Activated CD4-positive, alpha-beta memory T cell treated with anti-CD3 and anti-CD28 coated beads for 36 hours (primary cell): ENCODE data around the gene SNX1. TPM values are rescaled to one million over a fixed set of nuclear protein-coding genes. Genes with fewer than 3 reads are reported as not detected.

Source experiments
- CTCF ChIA-PET: fragments of 350-600 bp; sonication (Branson Sonifier 250); formaldehyde crosslinking; loops from one replicate; lab custom pipeline; 2021; ENCODE audit warnings: antibody characterized with exemption, inconsistent platforms; lab: Charles Lee
- POLR2A ChIA-PET: fragments of 350-600 bp; sonication (Branson Sonifier 250); formaldehyde crosslinking; loops from one replicate; lab custom pipeline; 2021; ENCODE audit warnings: antibody characterized with exemption; lab: Charles Lee
- DNase-seq: peaks from one replicate; pipeline ENCODE4 v3.0.0-alpha.2; 2020
- H3K27ac Mint-ChIP-seq: one replicate; pipeline ENCODE4 v1.8.0; 2021; ENCODE audit warnings: mixed read lengths
- H3K27me3 Mint-ChIP-seq: one replicate; pipeline ENCODE4 v1.8.0; 2021; ENCODE audit warnings: mixed read lengths
- H3K36me3 Mint-ChIP-seq: one replicate; pipeline ENCODE4 v1.8.0; 2021; ENCODE audit warnings: mixed read lengths
- H3K4me1 Mint-ChIP-seq: one replicate; pipeline ENCODE4 v1.8.0; 2021; ENCODE audit warnings: low read depth, mixed read lengths
- H3K4me3 Mint-ChIP-seq: one replicate; pipeline ENCODE4 v1.8.0; 2021; ENCODE audit warnings: mild to moderate bottlenecking, mixed read lengths
- H3K9me3 Mint-ChIP-seq: one replicate; pipeline ENCODE4 v1.8.0; 2021; ENCODE audit warnings: mixed read lengths
- intact Hi-C: fragments of 100-400 bp; cut with micrococcal nuclease; formaldehyde crosslinking; loops from one replicate; pipeline ENCODE4 v1.15.1; 2023
- total RNA-seq, 2 experiments: library from RNA; stranded (reverse); gene quantifications; one replicate each; pipeline ENCODE4 v1.2.3, GENCODE V29; 2021

Gene SNX1
- total RNA-seq, 2 experiments from 2014 or later, result 99.3 to 102 TPM

DNA sequence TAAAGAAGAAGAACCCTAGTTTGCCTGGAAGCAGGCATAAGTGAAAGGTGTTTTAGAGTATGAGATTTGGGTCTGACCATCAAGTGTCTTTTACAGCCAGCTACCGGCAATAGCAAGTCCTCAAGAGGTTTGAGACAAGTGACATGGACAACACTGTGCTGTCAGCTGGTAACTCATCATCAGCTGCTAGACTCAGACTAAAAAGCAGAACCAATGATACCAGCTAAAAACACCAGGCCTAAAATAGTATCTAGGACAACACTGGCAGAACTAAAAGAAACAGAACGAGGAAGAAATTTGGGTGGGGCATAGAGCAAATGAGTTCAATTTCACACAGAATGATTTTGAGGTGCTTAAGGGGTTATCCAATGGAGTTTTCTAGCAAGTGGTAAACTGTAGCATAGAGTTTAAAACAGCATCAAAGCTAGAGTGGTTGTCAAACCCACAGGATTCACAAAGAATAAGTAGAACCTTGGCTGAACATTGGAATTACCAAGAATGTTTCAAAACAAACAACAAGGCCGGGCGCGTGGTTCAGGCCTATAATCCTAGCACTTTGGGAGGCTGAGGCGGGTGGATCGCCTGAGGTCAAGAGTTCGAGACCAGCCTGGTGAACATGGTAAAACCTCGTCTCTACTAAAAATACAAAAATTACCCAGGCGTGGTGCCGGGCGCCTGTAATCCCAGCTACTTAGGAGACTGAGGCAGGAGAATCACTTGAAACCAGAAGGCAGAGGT is 6.1 kb upstream of the SNX1 start:
- intact Hi-C loops, result loop anchor here (10.0 kb wide), 5 partner anchors 155 to 905 kb away; partner anchors contain the start of genes PCLAF, RAB8B and TRIP4
- DNase-seq, result no peak
- Mint-ChIP-seq H3K36me3 (peaks cover 19% of the 10 kb centered on the region), H3K9me3 (no peaks in the 10 kb centered on the region), H3K27ac (no peak overlapping the region), H3K4me1 (peaks cover 29% of the 10 kb centered on the region), H3K27me3 (no peaks in the 10 kb centered on the region), H3K4me3 (no peak overlapping the region)
- ChIA-PET POLR2A (no interaction called here), CTCF (interaction anchor here (0.6 to 1.7 kb wide), 3 partner anchors 20 to 371 kb away, joined by 3 to 4 read pairs (median 3); no protein-coding TSS in a partner anchor)

DNA sequence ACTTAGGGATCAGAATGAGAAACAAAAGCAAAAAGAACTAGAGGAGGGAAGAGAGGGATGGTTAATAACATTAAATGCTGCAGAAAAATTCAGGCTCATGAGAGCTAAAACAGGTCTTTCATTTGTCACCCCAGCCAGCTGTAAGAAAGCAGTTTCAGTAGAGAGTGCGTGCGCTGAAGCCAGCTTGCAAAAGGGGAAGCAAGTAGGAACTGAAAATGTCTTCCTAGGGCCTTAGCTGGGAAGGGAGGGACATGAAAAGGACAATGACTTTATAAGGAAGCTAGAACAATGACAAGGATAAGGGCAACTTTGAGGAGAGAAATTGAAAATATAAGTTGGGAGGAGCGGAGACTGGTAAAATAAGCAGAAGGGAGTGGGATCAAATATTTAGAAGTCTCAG is 5.3 kb upstream of the SNX1 start:
- H3K9me3 Mint-ChIP-seq, result no peaks in the 10 kb centered on the region
- POLR2A ChIA-PET, result no interaction called here
- intact Hi-C loops, result loop anchor here (10.0 kb wide), 5 partner anchors 154 to 906 kb away; partner anchors contain the start of genes PCLAF, RAB8B and TRIP4
- H3K27ac Mint-ChIP-seq, result no peak overlapping the region
- no peak for DNase-seq
- peaks cover 19% of the 10 kb centered on the region for H3K36me3 Mint-ChIP-seq
- CTCF ChIA-PET, result interaction anchor here (1.1 to 1.5 kb wide), 3 partner anchors 36 to 337 kb away, joined by 3 read pairs; no protein-coding TSS in a partner anchor
- no peak overlapping the region for H3K4me3 Mint-ChIP-seq
- H3K27me3 Mint-ChIP-seq, result no peaks in the 10 kb centered on the region
- H3K4me1 Mint-ChIP-seq, result peaks cover 37% of the 10 kb centered on the region

DNA sequence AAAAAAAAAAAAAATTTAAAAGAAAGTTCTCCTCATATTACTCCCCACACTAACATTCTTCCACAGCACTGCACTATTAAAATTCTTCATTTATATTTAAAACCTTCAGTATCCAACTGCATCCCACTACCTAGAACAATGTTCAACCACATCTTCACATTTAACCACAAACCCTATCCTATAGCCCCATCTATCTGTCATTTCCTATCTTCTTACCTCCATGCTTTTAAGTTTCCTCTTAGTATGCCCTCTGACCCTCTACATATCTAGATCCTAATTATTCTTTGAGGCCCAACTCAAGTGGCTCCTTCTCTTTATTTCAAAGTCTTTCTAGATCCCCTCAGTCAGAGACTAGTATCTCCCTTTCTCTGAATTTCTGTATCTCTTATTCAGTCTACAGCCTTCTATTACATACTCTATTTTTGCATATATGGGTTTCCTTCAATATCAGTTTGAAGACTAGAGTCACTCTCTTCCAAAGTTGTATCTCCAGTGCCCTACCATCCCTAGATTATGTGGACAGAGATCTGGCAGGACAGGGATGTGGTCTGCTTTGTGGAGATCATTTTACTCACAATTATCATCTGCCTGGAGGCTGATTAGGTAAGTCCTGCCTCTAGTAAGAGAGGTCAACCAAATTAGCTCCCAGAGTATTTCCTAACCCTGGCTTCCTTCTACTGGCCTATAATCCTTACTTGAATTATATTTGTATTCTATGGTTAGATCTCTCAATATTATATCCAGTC is 3.5 kb upstream of the SNX1 start:
- no peaks in the 10 kb centered on the region for H3K9me3 Mint-ChIP-seq
- H3K36me3 Mint-ChIP-seq, result peaks cover 18% of the 10 kb centered on the region
- CTCF ChIA-PET, result interaction anchor here (0.6 to 1.8 kb wide), 6 partner anchors 16 to 340 kb away, joined by 3 to 15 read pairs (median 4); no protein-coding TSS in a partner anchor
- H3K4me1 Mint-ChIP-seq, result peaks cover 49% of the 10 kb centered on the region
- peak overlapping the region; percentile 99 for H3K4me3 Mint-ChIP-seq
- intact Hi-C loops, result loop anchor here (2.0 to 10.0 kb wide), 6 partner anchors 19 to 907 kb away; partner anchors contain the start of genes PCLAF, RAB8B and TRIP4
- H3K27ac Mint-ChIP-seq, result peak overlapping the region; percentile 97
- POLR2A ChIA-PET, result interaction anchor here (1.4 to 2.7 kb wide), 2 partner anchors 82 to 259 kb away, joined by 6 to 8 read pairs; partner anchors contain the start of gene HERC1
- no peaks in the 10 kb centered on the region for H3K27me3 Mint-ChIP-seq
- no peak for DNase-seq

DNA sequence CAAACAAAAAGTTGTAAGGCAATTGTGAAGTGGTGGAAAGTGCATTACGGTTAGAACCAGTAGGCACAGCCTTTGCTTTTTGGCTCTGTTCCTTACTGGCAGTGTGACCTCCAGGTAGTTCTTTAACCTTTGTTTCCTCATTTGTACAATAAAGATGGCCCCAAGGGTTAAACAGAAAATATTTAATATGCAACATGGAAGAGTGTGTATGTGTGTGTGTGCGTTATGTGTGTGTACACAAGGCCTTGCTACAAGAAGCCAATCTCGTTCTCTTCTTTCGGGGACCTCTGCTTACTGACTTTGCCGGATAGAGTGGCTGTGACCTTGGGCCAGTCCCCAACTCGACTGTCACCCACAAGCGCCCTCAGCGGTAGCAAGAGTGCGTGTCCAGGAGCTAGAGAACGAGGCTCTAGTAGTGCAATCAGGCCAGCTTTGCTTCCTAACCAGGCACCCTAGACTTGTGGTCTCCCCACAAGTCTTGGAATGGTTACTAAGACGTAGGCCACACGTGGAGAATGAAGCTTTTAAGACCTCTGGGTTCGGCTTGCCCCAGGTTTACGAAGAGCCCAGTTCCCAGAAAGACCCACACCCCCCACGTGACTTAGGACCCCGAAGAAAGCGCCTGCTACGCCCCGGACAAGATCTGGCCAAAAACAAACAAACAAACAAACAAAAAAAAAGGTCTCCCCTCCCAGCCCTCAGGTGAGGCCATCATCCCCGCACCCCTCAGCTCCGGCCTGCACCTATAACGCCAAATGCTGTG is 2.7 kb upstream of the SNX1 start:
- intact Hi-C loops, result loop anchor here (1.0 to 10.0 kb wide), 8 partner anchors 18 to 908 kb away; partner anchors contain the start of genes HERC1, PCLAF, RAB8B and TRIP4
- H3K4me3 Mint-ChIP-seq, result peak overlapping the region; percentile 99

DNA sequence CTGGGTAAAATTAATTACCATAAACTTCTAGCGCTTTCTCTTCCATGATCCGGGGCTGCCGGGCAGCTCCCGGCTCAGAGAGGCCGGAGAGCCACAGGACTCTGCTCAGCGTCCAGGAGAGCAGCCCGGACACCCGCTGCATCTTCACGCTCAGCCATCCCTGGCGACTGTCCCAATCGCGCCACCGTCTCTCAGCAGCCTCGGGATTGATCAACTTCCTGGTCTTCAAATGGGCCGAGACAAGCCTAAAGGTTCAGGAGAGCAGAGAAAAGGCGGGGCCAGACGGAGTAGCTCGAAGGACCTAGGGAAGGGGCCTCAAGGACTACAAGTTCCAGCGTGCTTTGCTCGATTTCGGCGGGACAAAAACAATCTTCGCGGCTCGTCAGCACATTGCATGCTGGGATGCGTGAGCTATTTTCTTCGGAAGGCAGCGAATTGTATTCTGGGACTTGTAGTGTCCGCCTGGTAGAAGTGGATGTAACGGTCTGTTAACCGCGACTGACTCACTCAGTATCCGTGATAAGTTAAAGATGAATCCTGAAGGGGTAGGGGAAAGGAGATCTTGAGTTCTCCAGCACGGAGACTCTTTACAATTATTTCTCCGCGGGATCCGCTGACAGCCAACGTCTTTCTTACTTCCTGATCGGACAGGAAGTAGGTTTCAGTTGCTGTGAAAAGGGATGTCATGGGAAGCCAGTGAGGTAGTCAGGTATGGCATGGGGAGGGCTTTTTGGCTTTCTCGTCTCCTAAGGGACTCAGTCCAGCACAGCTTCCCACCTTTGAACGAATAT is 2.0 kb upstream of the SNX1 start, which contains the start of gene CIAO2A:
Gene CIAO2A (minus strand): TSS at position 212 of the 791 bp plus-strand sequence. CDS start 70 bp downstream, at position 142.
- Mint-ChIP-seq H3K4me1 (peaks cover 62% of the 10 kb centered on the region), H3K9me3 (no peaks in the 10 kb centered on the region), H3K36me3 (peaks cover 6% of the 10 kb centered on the region), H3K27ac (peak within 1 kb of the TSS; percentile 97), H3K4me3 (peak within 1 kb of the TSS; percentile 99), H3K27me3 (no peaks in the 10 kb centered on the region)
- DNase-seq, result peak; percentile 98
- intact Hi-C loops, result loop anchor here (1.0 to 10.0 kb wide), 10 partner anchors 17 to 909 kb away; partner anchors contain the start of genes HERC1, PCLAF, RAB8B and TRIP4
- CTCF ChIA-PET, result interaction anchor here (0.7 to 1.8 kb wide), 7 partner anchors 18 to 342 kb away, joined by 3 to 15 read pairs (median 4); no protein-coding TSS in a partner anchor
- POLR2A ChIA-PET, result interaction anchor here (0.7 to 2.7 kb wide), 10 partner anchors 17 to 590 kb away, joined by 3 to 8 read pairs (median 4); partner anchors contain the start of genes HERC1 and PPIB

More for the DNA sequence above, 2.7 kb upstream of the SNX1 start:
- Mint-ChIP-seq H3K4me1 (peaks cover 57% of the 10 kb centered on the region), H3K36me3 (peaks cover 10% of the 10 kb centered on the region), H3K27me3 (no peaks in the 10 kb centered on the region), H3K9me3 (no peaks in the 10 kb centered on the region), H3K27ac (peak overlapping the region; percentile 97)
- DNase-seq, result peak; percentile 71
- ChIA-PET POLR2A (interaction anchor here (0.8 to 2.7 kb wide), 9 partner anchors 18 to 589 kb away, joined by 3 to 8 read pairs (median 4); partner anchors contain the start of genes HERC1 and PPIB), CTCF (interaction anchor here (0.7 to 1.8 kb wide), 7 partner anchors 17 to 341 kb away, joined by 3 to 15 read pairs (median 4); no protein-coding TSS in a partner anchor)

DNA sequence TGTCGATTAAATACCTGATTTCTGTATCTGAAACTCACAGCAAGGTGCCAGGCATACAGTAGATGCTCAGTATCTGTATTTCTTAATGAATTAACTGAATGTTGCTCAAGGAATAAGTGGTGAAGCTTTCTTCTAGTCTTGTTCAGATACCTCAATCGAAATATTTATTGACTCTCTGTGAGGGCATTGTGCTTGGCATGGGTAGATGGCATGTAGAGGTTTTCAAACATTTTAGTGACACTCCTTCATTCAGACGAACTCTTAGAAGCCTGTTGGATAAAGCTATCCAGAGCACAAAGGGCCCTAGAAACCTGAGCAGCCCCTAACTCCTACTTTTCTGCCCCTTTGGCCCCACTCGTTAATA is 369 bp upstream of the SNX1 start:
- Mint-ChIP-seq H3K9me3 (no peaks in the 10 kb centered on the region), H3K27me3 (no peaks in the 10 kb centered on the region), H3K27ac (peak overlapping the region; percentile 97), H3K4me1 (peaks cover 62% of the 10 kb centered on the region), H3K36me3 (peaks cover 6% of the 10 kb centered on the region), H3K4me3 (peak overlapping the region; percentile 99)
- ChIA-PET POLR2A (interaction anchor here (1.3 kb wide), 1 partner anchor 16 kb away, joined by 3 read pairs; no protein-coding TSS in a partner anchor), CTCF (interaction anchor here (1.4 kb wide), 1 partner anchor 10 kb away, joined by 3 read pairs; no protein-coding TSS in a partner anchor)
- no peak for DNase-seq
- intact Hi-C loops, result loop anchor here (1.0 to 10.0 kb wide), 9 partner anchors 68 to 911 kb away; partner anchors contain the start of genes PCLAF, PPIB, RAB8B and TRIP4

DNA sequence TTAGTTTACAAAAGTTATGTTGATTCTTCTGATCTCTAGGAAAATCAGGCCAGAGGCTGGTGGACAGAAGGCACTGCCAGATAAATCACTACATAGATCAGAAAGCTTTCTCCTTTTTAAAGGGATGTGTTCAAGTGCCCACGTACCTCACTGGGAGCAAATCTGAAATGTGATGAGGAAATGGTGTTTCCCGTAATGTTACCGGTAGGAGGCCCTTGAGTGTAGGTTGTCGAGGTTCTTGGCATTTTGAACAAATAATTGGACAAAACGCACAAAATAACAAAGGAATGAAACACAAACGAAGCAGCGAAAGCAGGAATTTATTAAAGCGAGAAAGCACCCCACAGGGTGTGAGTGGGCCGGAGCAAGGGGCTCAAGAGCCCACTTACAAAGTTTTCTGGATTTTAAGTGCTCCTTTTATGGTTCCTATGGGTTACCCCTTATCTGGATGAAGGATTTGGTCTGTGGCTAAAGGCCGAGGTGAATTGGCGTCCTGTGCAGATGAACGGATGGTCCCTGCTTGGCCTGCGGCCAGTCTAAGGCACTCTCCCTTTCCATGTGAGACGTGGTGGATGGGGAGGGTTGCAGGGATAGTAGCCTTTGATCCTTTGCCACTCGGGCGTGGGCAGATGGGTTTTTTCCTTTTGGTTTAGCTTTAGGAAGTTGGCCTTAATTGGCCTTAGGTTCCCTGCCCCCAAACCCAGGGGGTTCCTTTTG is 1.0 kb downstream of the SNX1 start:
- Mint-ChIP-seq H3K27ac (peak overlapping the region; percentile 97), H3K27me3 (no peaks in the 10 kb centered on the region), H3K4me3 (peak overlapping the region; percentile 99), H3K36me3 (peaks cover 8% of the 10 kb centered on the region), H3K4me1 (peaks cover 62% of the 10 kb centered on the region), H3K9me3 (no peaks in the 10 kb centered on the region)
- ChIA-PET CTCF (interaction anchor here (0.5 to 1.4 kb wide), 7 partner anchors 9 to 1377 kb away, joined by 3 to 7 read pairs (median 3); no protein-coding TSS in a partner anchor), POLR2A (interaction anchor here (0.5 kb wide), 1 partner anchor 68 kb away, joined by 3 read pairs; no protein-coding TSS in a partner anchor)
- intact Hi-C loops, result loop anchor here (5.0 to 10.0 kb wide), 6 partner anchors 148 to 912 kb away; partner anchors contain the start of genes PCLAF, RAB8B and TRIP4
- DNase-seq, result peak; percentile 15

DNA sequence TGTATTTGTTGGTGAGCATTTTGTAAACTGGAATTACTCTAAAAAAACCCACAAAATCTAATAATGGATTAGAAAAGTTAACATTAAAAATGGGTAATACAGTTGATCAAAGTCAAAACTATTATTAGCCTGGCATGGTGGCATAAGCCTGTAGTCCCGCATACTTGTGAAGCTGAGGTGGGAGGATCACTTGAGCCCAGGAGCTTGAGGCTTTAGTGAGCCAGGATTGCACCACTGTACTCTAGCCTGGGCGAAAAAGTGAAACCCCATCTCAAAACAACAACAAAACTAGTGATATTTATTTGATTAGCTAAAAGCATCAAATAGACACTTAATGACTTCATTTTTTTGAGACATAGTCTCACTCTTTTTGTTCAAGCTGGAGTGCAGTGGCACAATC is 3.6 kb downstream of the SNX1 start:
- no peak overlapping the region for H3K27ac Mint-ChIP-seq
- no peak for DNase-seq
- intact Hi-C loops, result loop anchor here (5.0 to 10.0 kb wide), 6 partner anchors 145 to 915 kb away; partner anchors contain the start of genes PCLAF, RAB8B and TRIP4
- H3K27me3 Mint-ChIP-seq, result no peaks in the 10 kb centered on the region
- no peak overlapping the region for H3K4me3 Mint-ChIP-seq
- no peaks in the 10 kb centered on the region for H3K9me3 Mint-ChIP-seq
- POLR2A ChIA-PET, result no interaction called here
- peaks cover 7% of the 10 kb centered on the region for H3K36me3 Mint-ChIP-seq
- CTCF ChIA-PET, result interaction anchor here (1.2 kb wide), 1 partner anchor 54 kb away, joined by 5 read pairs; no protein-coding TSS in a partner anchor
- H3K4me1 Mint-ChIP-seq, result peaks cover 61% of the 10 kb centered on the region

DNA sequence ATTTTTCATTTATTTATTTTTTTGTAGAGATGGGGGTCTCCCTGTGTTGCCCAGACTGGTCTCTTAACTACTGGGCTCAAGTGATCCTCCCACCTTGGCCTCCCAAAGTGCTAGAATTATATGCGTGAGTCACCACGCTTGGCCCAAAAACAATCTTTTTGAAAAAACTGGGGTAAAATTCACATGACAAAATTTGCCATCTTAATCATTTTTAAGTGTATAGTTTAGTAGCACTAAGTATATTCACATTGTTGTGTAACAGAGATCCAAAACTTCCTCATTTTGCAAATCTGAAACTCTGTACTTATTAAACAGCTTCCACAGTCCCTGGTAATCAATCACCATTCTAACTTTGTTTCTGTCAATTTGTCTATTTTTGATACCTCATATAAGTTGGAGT is 5.2 kb downstream of the SNX1 start:
- DNase-seq, result no peak
- intact Hi-C loops, result no loop called here
- POLR2A ChIA-PET, result no interaction called here
- Mint-ChIP-seq H3K27ac (no peak overlapping the region), H3K9me3 (no peaks in the 10 kb centered on the region), H3K4me1 (peaks cover 55% of the 10 kb centered on the region), H3K27me3 (no peaks in the 10 kb centered on the region), H3K4me3 (no peak overlapping the region), H3K36me3 (peaks cover 5% of the 10 kb centered on the region)
- CTCF ChIA-PET, result interaction anchor here (0.7 kb wide), 1 partner anchor 12 kb away, joined by 3 read pairs; no protein-coding TSS in a partner anchor
